Activated T-cell treated with anti-CD3 and anti-CD28 coated beads, Interleukin-2, amount 50 U/mL, for 24 hours (primary cell): ENCODE measurements around the gene KLF13.

ENCODE experiments used
- DNase-seq: peaks from one replicate; pipeline ENCODE4 v3.0.0-alpha.2; 2020
- H3K27ac Mint-ChIP-seq: 2 replicates; pipeline ENCODE4 v1.8.0; 2020; ENCODE audit warnings: mild to moderate bottlenecking, mixed read lengths
- H3K27me3 Mint-ChIP-seq: 2 replicates; pipeline ENCODE4 v1.8.0; 2020; ENCODE audit warnings: mixed read lengths
- H3K36me3 Mint-ChIP-seq: 2 replicates; pipeline ENCODE4 v1.8.0; 2020; ENCODE audit warnings: low read depth, mixed read lengths
- H3K4me1 Mint-ChIP-seq: 2 replicates; pipeline ENCODE4 v1.8.0; 2020; ENCODE audit warnings: low read depth, mixed read lengths
- H3K4me3 Mint-ChIP-seq: 2 replicates; pipeline ENCODE4 v1.8.0; 2020; ENCODE audit warnings: mild to moderate bottlenecking, moderate library complexity, mixed read lengths
- H3K9me3 Mint-ChIP-seq: 2 replicates; pipeline ENCODE4 v1.8.0; 2020; ENCODE audit warnings: mixed read lengths

The KLF13 gene

DNA sequence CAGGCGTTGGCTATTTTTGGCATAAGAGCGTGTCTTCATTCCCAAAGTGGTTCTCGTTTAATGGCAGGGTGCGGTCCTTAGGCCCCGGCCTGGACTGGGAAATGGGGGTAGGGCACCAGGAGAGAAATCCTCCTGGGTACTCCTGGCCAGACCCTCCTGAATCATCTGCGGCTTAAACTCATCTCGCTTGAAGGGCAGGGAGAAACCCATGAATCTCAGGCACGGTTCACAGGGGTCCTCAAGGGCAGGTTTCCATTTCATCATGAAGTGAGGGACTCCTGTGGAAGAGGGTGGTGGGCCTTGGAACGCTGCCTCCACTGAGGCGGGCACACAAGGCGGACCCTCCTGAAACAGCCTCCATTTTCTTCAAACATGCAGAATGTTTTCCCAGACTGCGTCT, 48.4 kb downstream of the KLF13 start:
- no peaks in the 10 kb centered on the region for H3K27me3 Mint-ChIP-seq
- DNase-seq = no peak
- peaks cover 88% of the 10 kb centered on the region for H3K36me3 Mint-ChIP-seq
- H3K4me3 Mint-ChIP-seq = no peak overlapping the region
- peaks cover 85% of the 10 kb centered on the region for H3K4me1 Mint-ChIP-seq
- H3K9me3 Mint-ChIP-seq = no peaks in the 10 kb centered on the region
- H3K27ac Mint-ChIP-seq = peak overlapping the region; percentile 72

DNA sequence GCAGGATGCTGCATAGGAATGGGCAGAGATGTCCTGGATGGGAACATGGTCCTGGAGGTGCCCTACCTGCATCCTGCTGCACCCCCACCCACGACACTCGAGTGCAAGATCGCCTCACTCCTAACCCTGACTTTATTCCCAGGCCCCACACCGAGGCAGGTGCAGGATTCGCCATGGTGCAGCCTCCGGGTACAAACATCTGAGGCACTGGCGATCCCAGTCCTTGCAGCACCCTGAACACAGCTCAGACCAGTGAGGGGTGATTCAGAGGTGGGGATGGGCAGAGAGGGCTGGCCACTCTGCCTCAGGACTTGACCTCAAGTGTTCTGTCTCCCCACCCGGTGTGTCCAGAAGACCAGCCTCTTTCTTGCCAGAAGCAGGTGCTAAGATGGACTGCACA, 49.1 kb downstream of the KLF13 start:
- Mint-ChIP-seq H3K4me3 (no peak overlapping the region), H3K36me3 (peaks cover 92% of the 10 kb centered on the region), H3K27me3 (no peaks in the 10 kb centered on the region), H3K4me1 (peaks cover 77% of the 10 kb centered on the region), H3K9me3 (no peaks in the 10 kb centered on the region), H3K27ac (peak overlapping the region; percentile 80)
- no peak for DNase-seq

- Mint-ChIP-seq H3K4me1 (peaks cover 70% of the 10 kb centered on the region), H3K36me3 (peaks cover 94% of the 10 kb centered on the region), H3K9me3 (no peaks in the 10 kb centered on the region), H3K4me3 (no peak overlapping the region), H3K27me3 (no peaks in the 10 kb centered on the region), H3K27ac (peak overlapping the region; percentile 80)
- DNase-seq = no peak
Measured at GRCh38 chr15:31376511-31376910, 49.9 kb downstream of the KLF13 start.

DNA sequence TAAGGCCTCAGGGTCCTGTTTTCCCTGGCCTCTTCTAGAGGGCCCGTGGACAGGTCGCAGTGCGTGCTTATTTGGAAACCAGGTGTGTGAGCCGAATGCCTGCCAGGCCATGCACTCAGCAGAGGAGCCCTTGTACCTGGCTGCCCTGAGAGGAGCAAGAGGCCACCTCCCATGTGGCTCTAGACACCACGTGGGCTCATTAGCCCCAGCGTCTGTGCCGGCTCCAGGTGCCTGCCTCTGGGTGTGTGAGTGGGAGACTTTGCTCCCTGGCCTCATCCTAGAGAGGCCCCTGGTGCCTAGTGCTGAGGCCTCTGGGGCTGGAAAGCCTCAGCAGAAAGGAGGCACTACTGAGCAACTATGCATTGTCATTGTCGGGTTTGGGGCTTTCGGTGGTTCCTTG, 50.4 kb downstream of the KLF13 start:
- no peak for DNase-seq
- H3K27me3 Mint-ChIP-seq = no peaks in the 10 kb centered on the region
- H3K27ac Mint-ChIP-seq = peak overlapping the region; percentile 69
- H3K4me3 Mint-ChIP-seq = no peak overlapping the region
- H3K9me3 Mint-ChIP-seq = no peaks in the 10 kb centered on the region
- peaks cover 91% of the 10 kb centered on the region for H3K36me3 Mint-ChIP-seq
- H3K4me1 Mint-ChIP-seq = peaks cover 67% of the 10 kb centered on the region

GRCh38 chr15:31378363-31378903, 51.8 kb downstream of the KLF13 start:
- peaks cover 64% of the 10 kb centered on the region for H3K4me1 Mint-ChIP-seq
- H3K4me3 Mint-ChIP-seq = no peak overlapping the region
- H3K27ac Mint-ChIP-seq = peak overlapping the region; percentile 85
- no peak for DNase-seq
- no peaks in the 10 kb centered on the region for H3K9me3 Mint-ChIP-seq
- H3K27me3 Mint-ChIP-seq = no peaks in the 10 kb centered on the region
- H3K36me3 Mint-ChIP-seq = peaks cover 77% of the 10 kb centered on the region

DNA sequence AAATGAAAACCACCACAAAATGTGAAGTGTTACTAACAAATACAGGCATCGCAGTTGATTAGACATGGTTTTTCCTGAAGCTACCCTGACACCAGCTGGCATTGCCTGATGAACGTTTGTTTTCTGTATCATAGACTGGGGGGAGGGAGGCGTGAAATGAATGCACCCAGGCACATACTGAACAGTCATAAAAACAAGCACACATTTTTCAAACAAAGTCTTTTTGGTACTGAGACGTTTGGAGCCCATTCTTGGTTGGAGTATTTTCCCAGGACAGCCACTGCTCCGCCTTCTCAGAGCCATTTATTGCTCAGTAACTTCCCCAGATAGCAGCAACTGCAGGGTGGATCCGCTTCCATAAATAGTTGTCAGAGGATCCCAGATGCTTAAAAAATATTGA, 52.4 kb downstream of the KLF13 start:
- H3K27ac Mint-ChIP-seq = peak overlapping the region; percentile 85
- no peaks in the 10 kb centered on the region for H3K27me3 Mint-ChIP-seq
- H3K36me3 Mint-ChIP-seq = peaks cover 71% of the 10 kb centered on the region
- no peaks in the 10 kb centered on the region for H3K9me3 Mint-ChIP-seq
- DNase-seq = no peak
- H3K4me3 Mint-ChIP-seq = no peak overlapping the region
- H3K4me1 Mint-ChIP-seq = peaks cover 63% of the 10 kb centered on the region

- Mint-ChIP-seq H3K4me3 (no peak overlapping the region), H3K27ac (peak overlapping the region; percentile 85), H3K27me3 (no peaks in the 10 kb centered on the region), H3K4me1 (peaks cover 57% of the 10 kb centered on the region), H3K9me3 (no peaks in the 10 kb centered on the region), H3K36me3 (peaks cover 66% of the 10 kb centered on the region)
- no peak for DNase-seq
Measured at GRCh38 chr15:31379577-31379976, 52.9 kb downstream of the KLF13 start.

DNA sequence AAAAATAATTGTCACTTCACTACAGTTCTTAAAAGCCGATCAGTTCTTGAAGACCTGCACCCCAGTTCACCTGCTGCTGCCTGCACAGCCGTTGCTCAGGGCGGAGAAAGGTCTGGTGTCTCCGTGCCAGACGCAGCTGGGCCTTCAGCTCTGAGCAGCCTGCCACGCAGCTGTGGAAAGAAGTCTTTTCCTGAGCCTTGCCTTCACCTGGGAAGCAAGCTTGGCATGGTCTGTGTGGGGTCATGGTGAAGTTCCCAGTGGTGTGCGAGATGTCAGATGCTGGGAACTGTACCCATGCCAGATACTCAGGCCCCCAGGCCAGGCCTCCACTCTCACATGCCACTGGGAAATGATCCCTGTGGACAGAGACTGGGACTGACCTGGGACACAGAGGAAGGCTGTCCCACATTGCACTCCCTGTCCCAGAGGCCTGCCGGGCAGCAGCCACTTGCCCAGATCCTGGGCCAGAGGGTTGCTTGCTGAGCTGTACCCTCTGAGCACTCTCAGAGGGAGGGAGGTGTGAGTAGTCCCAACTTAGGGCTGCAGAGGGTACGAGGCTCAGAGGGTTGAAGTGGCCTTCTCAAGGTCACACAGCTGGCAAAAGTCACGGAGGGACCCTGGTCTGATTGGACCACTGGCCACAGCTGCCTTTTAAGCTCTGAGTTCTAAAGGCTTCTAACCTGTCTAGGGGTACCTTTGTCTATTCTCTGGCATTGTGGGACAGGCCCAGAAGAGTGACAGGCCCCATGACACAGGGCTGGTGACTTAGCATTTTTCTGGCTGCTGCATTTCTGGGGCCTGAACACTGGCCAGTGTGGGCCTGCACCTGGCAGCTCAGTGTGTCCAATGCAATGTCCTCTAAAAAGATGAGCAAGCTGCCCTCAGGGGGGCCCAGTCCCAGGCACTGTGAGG, 55.4 kb downstream of the KLF13 start:
- DNase-seq = no peak
- peaks cover 52% of the 10 kb centered on the region for H3K4me1 Mint-ChIP-seq
- peak overlapping the region; percentile 42 for H3K27ac Mint-ChIP-seq
- H3K9me3 Mint-ChIP-seq = no peaks in the 10 kb centered on the region
- no peak overlapping the region for H3K4me3 Mint-ChIP-seq
- H3K36me3 Mint-ChIP-seq = peaks cover 44% of the 10 kb centered on the region
- H3K27me3 Mint-ChIP-seq = no peaks in the 10 kb centered on the region

DNA sequence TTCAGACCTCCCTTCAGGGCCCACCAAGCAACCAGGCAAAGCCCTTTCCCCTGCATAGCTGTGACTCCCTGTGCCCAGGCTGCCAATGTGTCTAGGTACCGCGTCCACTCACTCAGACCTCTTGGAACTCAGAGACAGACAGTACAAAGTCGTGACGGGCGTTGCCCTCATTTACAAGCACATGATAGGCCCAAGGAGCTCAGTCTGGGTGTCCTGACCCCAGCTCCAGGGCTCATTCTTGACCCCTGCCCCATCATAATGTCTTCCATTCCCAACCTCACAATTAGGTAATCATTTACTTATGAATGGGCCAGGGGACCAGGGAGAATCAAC, 56.0 kb downstream of the KLF13 start:
- Mint-ChIP-seq H3K4me3 (no peak overlapping the region), H3K9me3 (no peaks in the 10 kb centered on the region), H3K4me1 (peaks cover 51% of the 10 kb centered on the region), H3K27ac (peak overlapping the region; percentile 42), H3K36me3 (peaks cover 38% of the 10 kb centered on the region), H3K27me3 (no peaks in the 10 kb centered on the region)
- DNase-seq = no peak

DNA sequence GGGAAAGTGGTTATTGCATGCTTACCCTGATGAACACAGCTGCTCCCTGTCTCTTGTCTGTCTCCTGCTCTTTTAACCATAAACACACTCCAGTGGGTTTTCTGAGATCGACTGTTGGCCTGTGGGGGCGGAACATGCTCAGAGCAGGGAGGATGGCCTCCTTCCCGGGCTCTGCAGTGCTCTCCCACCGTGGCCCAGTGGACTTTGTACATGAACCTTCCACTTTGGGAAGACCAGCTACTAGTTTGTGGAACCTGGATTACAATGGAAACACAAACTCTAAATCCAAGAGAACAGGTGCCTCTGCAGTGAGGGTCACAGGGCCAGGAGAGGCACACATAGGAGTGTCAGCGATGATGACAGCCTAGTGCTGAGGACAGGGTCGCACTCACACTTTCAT, 56.5 kb downstream of the KLF13 start:
- Mint-ChIP-seq H3K4me3 (no peak overlapping the region), H3K9me3 (no peaks in the 10 kb centered on the region), H3K36me3 (peaks cover 34% of the 10 kb centered on the region), H3K4me1 (peaks cover 51% of the 10 kb centered on the region), H3K27ac (peak overlapping the region; percentile 48), H3K27me3 (no peaks in the 10 kb centered on the region)
- DNase-seq = peak; percentile 20

DNA sequence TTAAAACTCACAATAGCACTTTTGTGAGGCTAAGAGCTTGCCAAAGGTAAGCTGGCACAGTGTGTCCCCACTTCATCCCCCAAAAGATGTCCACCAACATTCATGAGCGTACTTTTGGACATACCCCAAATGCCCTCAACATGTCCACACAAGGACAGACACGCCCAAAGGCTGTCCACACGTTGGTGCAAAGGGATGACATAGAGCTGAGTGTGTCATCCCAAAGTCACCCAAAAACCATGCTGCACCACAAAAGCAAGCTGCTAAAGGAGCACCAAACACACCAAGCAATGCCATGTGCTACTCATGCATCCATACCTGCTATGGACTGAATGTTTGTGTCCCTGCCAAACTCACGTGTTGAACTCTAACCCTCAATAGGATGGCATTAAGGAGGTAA, 57.9 kb downstream of the KLF13 start:
- Mint-ChIP-seq H3K36me3 (peaks cover 22% of the 10 kb centered on the region), H3K9me3 (no peaks in the 10 kb centered on the region), H3K27me3 (no peaks in the 10 kb centered on the region), H3K4me3 (no peak overlapping the region), H3K4me1 (peaks cover 48% of the 10 kb centered on the region), H3K27ac (no peak overlapping the region)
- peak; percentile 25 for DNase-seq

DNA sequence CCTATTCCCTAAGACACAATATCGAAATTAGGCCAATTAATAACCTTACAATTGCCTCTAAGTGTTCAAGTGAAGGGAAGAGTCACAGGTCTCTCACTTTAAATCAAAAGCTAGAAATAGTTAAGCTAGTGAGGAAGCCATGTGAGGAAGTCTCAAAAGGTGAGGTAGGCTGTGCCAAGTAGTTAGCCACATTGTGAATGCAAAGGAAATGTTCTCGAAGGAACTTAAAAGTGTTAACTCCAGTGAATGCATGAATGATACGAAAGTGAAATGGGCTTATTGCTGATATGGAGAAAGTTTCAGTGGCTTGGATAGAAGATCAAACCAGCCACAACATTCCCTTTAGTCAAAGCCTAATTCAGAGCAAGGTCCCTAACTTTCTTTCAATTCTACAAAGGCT, 59.1 kb downstream of the KLF13 start:
- no peak for DNase-seq
- Mint-ChIP-seq H3K27ac (no peak overlapping the region), H3K4me3 (no peak overlapping the region), H3K4me1 (peaks cover 56% of the 10 kb centered on the region), H3K36me3 (peaks cover 10% of the 10 kb centered on the region), H3K27me3 (no peaks in the 10 kb centered on the region), H3K9me3 (no peaks in the 10 kb centered on the region)

DNA sequence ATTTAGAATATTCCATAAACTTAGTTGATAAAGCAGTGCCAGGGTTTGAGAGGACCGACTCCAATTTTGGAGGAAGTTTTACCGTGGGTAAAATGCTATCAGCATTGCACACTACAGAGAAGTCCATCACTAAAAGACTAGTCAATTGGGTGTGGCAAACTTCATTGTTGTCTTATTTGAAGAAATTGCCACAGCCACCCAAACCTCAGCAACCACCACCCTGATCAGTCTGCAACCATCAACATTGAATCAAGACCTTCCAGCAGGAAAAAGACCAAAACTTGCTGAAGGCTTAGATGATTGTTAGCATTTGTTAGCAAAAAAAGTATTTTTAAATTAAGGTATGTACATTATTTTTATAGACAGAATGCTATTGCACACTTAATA, 60.5 kb downstream of the KLF13 start:
- peaks cover 59% of the 10 kb centered on the region for H3K4me1 Mint-ChIP-seq
- H3K9me3 Mint-ChIP-seq = no peaks in the 10 kb centered on the region
- H3K4me3 Mint-ChIP-seq = no peak overlapping the region
- peak; percentile 15 for DNase-seq
- no peak overlapping the region for H3K27ac Mint-ChIP-seq
- H3K36me3 Mint-ChIP-seq = peaks cover 4% of the 10 kb centered on the region
- no peaks in the 10 kb centered on the region for H3K27me3 Mint-ChIP-seq

DNA sequence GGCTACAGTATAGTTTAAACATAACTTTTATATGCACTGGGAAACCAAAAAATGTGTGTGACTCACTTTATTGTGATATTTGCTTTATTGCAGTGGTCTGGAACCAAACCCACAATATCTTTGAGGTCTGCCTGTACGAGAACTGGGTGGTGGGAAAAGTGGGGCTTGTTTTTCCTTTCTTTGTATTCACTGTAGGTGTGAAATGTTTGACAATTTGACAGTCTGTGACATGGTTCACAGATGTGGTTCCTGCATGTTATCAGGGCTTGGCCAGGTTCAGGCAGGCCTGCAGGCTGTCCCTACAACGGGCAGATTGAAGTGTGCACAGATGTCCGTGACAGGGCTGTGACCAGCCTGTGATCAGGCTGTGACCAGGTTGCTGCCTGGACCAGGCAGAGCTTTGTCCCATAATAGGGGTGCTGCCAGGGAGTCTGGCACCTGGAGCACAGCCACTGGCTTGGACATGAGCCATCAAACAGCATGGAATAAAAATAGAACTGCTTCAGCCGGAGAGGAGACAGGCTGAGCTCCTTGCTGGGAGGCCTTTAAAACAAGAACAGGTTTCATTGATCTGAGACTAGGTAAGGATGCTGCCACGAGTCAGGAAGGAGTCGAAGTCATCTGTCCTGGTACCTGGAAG, 61.0 kb downstream of the KLF13 start:
- Mint-ChIP-seq H3K4me3 (peak overlapping the region; percentile 3), H3K4me1 (peaks cover 57% of the 10 kb centered on the region), H3K27ac (peak overlapping the region; percentile 38), H3K9me3 (no peaks in the 10 kb centered on the region), H3K36me3 (peaks cover 4% of the 10 kb centered on the region), H3K27me3 (no peaks in the 10 kb centered on the region)
- DNase-seq = peak; percentile 51

GRCh38 chr15:31389576-31389975, 62.9 kb downstream of the KLF13 start:
- H3K9me3 Mint-ChIP-seq = no peaks in the 10 kb centered on the region
- no peaks in the 10 kb centered on the region for H3K27me3 Mint-ChIP-seq
- H3K4me1 Mint-ChIP-seq = peaks cover 61% of the 10 kb centered on the region
- peaks cover 4% of the 10 kb centered on the region for H3K36me3 Mint-ChIP-seq
- peak; percentile 29 for DNase-seq
- peak overlapping the region; percentile 23 for H3K27ac Mint-ChIP-seq
- H3K4me3 Mint-ChIP-seq = no peak overlapping the region
